Measurements from ENCODE around the gene AGBL5. TPM values are rescaled to one million over a fixed set of nuclear protein-coding genes. Genes with fewer than 3 reads are reported as not detected.

The AGBL5 gene
- total RNA-seq, 1 experiment from 2014 or later = 46.7 TPM

GRCh38 chr2:27053776-27054175 lies 2.3 kb downstream of the AGBL5 start:
- Histone ChIP-seq H3K36me3 (replicated peaks; ENCODE audit: control insufficient read depth, insufficient read depth, low read length) (peaks cover 18% of the 10 kb centered on the region), H3K4me3 (ENCODE audit: insufficient read depth, low read depth, low read length) (no peak overlapping the region), H3K27me3 (ENCODE audit: control insufficient read depth, insufficient read depth, low read length) (no peaks in the 10 kb centered on the region)
- DNase-seq = no peak

- Histone ChIP-seq H3K4me3 (ENCODE audit: insufficient read depth, low read depth, low read length) (no peak overlapping the region), H3K36me3 (replicated peaks; ENCODE audit: control insufficient read depth, insufficient read depth, low read length) (peaks cover 22% of the 10 kb centered on the region), H3K27me3 (ENCODE audit: control insufficient read depth, insufficient read depth, low read length) (no peaks in the 10 kb centered on the region)
- no peak for DNase-seq
These were observed 3.3 kb downstream of the AGBL5 start for GRCh38 chr2:27054721-27055120.

GRCh38 chr2:27057184-27057583 lies 5.7 kb downstream of the AGBL5 start:
- no peak for DNase-seq
- peaks cover 22% of the 10 kb centered on the region for H3K36me3 ChIP-seq (replicated peaks; ENCODE audit: control insufficient read depth, insufficient read depth, low read length)
- H3K27me3 ChIP-seq (ENCODE audit: control insufficient read depth, insufficient read depth, low read length) = no peaks in the 10 kb centered on the region
- no peak overlapping the region for H3K4me3 ChIP-seq (ENCODE audit: insufficient read depth, low read depth, low read length)

GRCh38 chr2:27058210-27058609 lies 6.7 kb downstream of the AGBL5 start:
- DNase-seq = no peak
- Histone ChIP-seq H3K4me3 (ENCODE audit: insufficient read depth, low read depth, low read length) (no peak overlapping the region), H3K36me3 (replicated peaks; ENCODE audit: control insufficient read depth, insufficient read depth, low read length) (peaks cover 22% of the 10 kb centered on the region), H3K27me3 (ENCODE audit: control insufficient read depth, insufficient read depth, low read length) (no peaks in the 10 kb centered on the region)

GRCh38 chr2:27059141-27059820 lies 7.8 kb downstream of the AGBL5 start:
- no peak for DNase-seq
- Histone ChIP-seq H3K36me3 (replicated peaks; ENCODE audit: control insufficient read depth, insufficient read depth, low read length) (peaks cover 18% of the 10 kb centered on the region), H3K27me3 (ENCODE audit: control insufficient read depth, insufficient read depth, low read length) (no peaks in the 10 kb centered on the region), H3K4me3 (ENCODE audit: insufficient read depth, low read depth, low read length) (no peak overlapping the region)

GRCh38 chr2:27060323-27060722 lies 8.9 kb downstream of the AGBL5 start:
- Histone ChIP-seq H3K36me3 (replicated peaks; ENCODE audit: control insufficient read depth, insufficient read depth, low read length) (peaks cover 15% of the 10 kb centered on the region), H3K27me3 (ENCODE audit: control insufficient read depth, insufficient read depth, low read length) (no peaks in the 10 kb centered on the region), H3K4me3 (ENCODE audit: insufficient read depth, low read depth, low read length) (no peak overlapping the region)
- no peak for DNase-seq

GRCh38 chr2:27065128-27065527 lies 13.7 kb downstream of the AGBL5 start:
- H3K27me3 ChIP-seq (ENCODE audit: control insufficient read depth, insufficient read depth, low read length) = no peaks in the 10 kb centered on the region
- H3K36me3 ChIP-seq (replicated peaks; ENCODE audit: control insufficient read depth, insufficient read depth, low read length) = peaks cover 21% of the 10 kb centered on the region
- DNase-seq = no peak
- H3K4me3 ChIP-seq (ENCODE audit: insufficient read depth, low read depth, low read length) = no peak overlapping the region

GRCh38 chr2:27067385-27067784 lies 15.9 kb downstream of the AGBL5 start:
- DNase-seq = no peak
- Histone ChIP-seq H3K27me3 (ENCODE audit: control insufficient read depth, insufficient read depth, low read length) (no peaks in the 10 kb centered on the region), H3K36me3 (replicated peaks; ENCODE audit: control insufficient read depth, insufficient read depth, low read length) (peaks cover 22% of the 10 kb centered on the region), H3K4me3 (ENCODE audit: insufficient read depth, low read depth, low read length) (no peak overlapping the region)

GRCh38 chr2:27069436-27069835 lies 18.0 kb downstream of the AGBL5 start:
- no peak for DNase-seq
- Histone ChIP-seq H3K4me3 (ENCODE audit: insufficient read depth, low read depth, low read length) (no peak overlapping the region), H3K36me3 (replicated peaks; ENCODE audit: control insufficient read depth, insufficient read depth, low read length) (peaks cover 22% of the 10 kb centered on the region), H3K27me3 (ENCODE audit: control insufficient read depth, insufficient read depth, low read length) (no peaks in the 10 kb centered on the region)

GRCh38 chr2:27069961-27070618 lies 18.6 kb downstream of the AGBL5 start:
- no peak for DNase-seq
- H3K4me3 ChIP-seq (ENCODE audit: insufficient read depth, low read depth, low read length) = no peak overlapping the region
- no peaks in the 10 kb centered on the region for H3K27me3 ChIP-seq (ENCODE audit: control insufficient read depth, insufficient read depth, low read length)
- peaks cover 22% of the 10 kb centered on the region for H3K36me3 ChIP-seq (replicated peaks; ENCODE audit: control insufficient read depth, insufficient read depth, low read length)

- H3K27me3 ChIP-seq (ENCODE audit: control insufficient read depth, insufficient read depth, low read length) = no peaks in the 10 kb centered on the region
- peak overlapping the region; percentile 99 for H3K4me3 ChIP-seq (ENCODE audit: insufficient read depth, low read depth, low read length)
- DNase-seq = no peak
These were observed 19.3 kb downstream of the AGBL5 start for GRCh38 chr2:27070653-27071276.

GRCh38 chr2:27071277-27071989 lies 20.0 kb downstream of the AGBL5 start, which contains the start of gene OST4:
OST4 (minus strand) TSS chr2:27071654.
- Histone ChIP-seq H3K27me3 (ENCODE audit: control insufficient read depth, insufficient read depth, low read length) (no peaks in the 10 kb centered on the region), H3K36me3 (replicated peaks; ENCODE audit: control insufficient read depth, insufficient read depth, low read length) (peaks cover 18% of the 10 kb centered on the region), H3K4me3 (ENCODE audit: insufficient read depth, low read depth, low read length) (peak within 1 kb of the TSS; percentile 99)
- DNase-seq = peak; percentile 99

More at GRCh38 chr2:27070653-27071276, 19.3 kb downstream of the AGBL5 start:
- H3K36me3 ChIP-seq (replicated peaks; ENCODE audit: control insufficient read depth, insufficient read depth, low read length) = peaks cover 18% of the 10 kb centered on the region

GRCh38 chr2:27071990-27072830 lies 20.7 kb downstream of the AGBL5 start:
- DNase-seq = peak; percentile 90
- H3K4me3 ChIP-seq (ENCODE audit: insufficient read depth, low read depth, low read length) = peak overlapping the region; percentile 73

GRCh38 chr2:27072920-27073319 lies 21.5 kb downstream of the AGBL5 start:
- Histone ChIP-seq H3K27me3 (ENCODE audit: control insufficient read depth, insufficient read depth, low read length) (no peaks in the 10 kb centered on the region), H3K4me3 (ENCODE audit: insufficient read depth, low read depth, low read length) (peak overlapping the region; percentile 73), H3K36me3 (replicated peaks; ENCODE audit: control insufficient read depth, insufficient read depth, low read length) (peaks cover 18% of the 10 kb centered on the region)
- no peak for DNase-seq

More at GRCh38 chr2:27071990-27072830, 20.7 kb downstream of the AGBL5 start:
- peaks cover 18% of the 10 kb centered on the region for H3K36me3 ChIP-seq (replicated peaks; ENCODE audit: control insufficient read depth, insufficient read depth, low read length)
- no peaks in the 10 kb centered on the region for H3K27me3 ChIP-seq (ENCODE audit: control insufficient read depth, insufficient read depth, low read length)
